GM23338 (cell line): ENCODE results near the gene PERCC1. TPM values are rescaled to one million over a fixed set of nuclear protein-coding genes. Genes with fewer than 3 reads are reported as not detected.

Experiments used
- ATAC-seq: fragments of 200-7000 bp; cut with Tn5 transposase; 3 replicates; pipeline ENCODE4 v1.9.1; 2020
- DNase-seq: peaks from one replicate; pipeline ENCODE4 v3.0.0-alpha.2; 2015; ENCODE audit warnings: low spot score
- H2AFZ ChIP-seq: fragments of 200-600 bp; sonication (generic); 2 replicates; pipeline ENCODE4 v1.8.0; 2016; ENCODE audit warnings: antibody characterized with exemption, mild to moderate bottlenecking, moderate library complexity
- H3F3A ChIP-seq: fragments of 200-600 bp; sonication (generic); replicated peaks from 2 replicates; pipeline ENCODE4 v1.8.0; 2017; ENCODE audit warnings: antibody characterized with exemption, mixed run types, low read depth
- H3K27ac ChIP-seq: fragments of 200-600 bp; sonication (generic); 2 replicates; pipeline ENCODE4 v1.6.1; 2016; ENCODE audit warnings: low read depth
- H3K27me3 ChIP-seq: fragments of 200-600 bp; sonication (generic); 2 replicates; pipeline ENCODE4 v1.8.0; 2016; ENCODE audit warnings: mild to moderate bottlenecking, mixed run types, moderate library complexity; ENCODE audit not compliant: insufficient read depth
- H3K36me3 ChIP-seq: fragments of 200-600 bp; sonication (generic); 2 replicates; pipeline ENCODE4 v1.8.0; 2016; ENCODE audit warnings: mild to moderate bottlenecking; ENCODE audit not compliant: insufficient read depth
- H3K4me1 ChIP-seq: fragments of 200-600 bp; sonication (generic); 2 replicates; pipeline ENCODE4 v1.8.0; 2016; ENCODE audit warnings: mild to moderate bottlenecking, moderate library complexity; ENCODE audit not compliant: insufficient read depth
- H3K4me2 ChIP-seq: fragments of 200-600 bp; sonication (generic); 2 replicates; pipeline ENCODE4 v1.7.1; 2017; ENCODE audit warnings: mixed run types
- H3K4me3 ChIP-seq: fragments of 200-600 bp; sonication (generic); 2 replicates; pipeline ENCODE4 v1.6.1; 2016; ENCODE audit warnings: mixed run types
- H3K79me2 ChIP-seq: fragments of 200-600 bp; sonication (generic); replicated peaks from 2 replicates; pipeline ENCODE4 v1.8.0; 2017; ENCODE audit warnings: mild to moderate bottlenecking; ENCODE audit not compliant: insufficient read depth
- H3K9me2 ChIP-seq: fragments of 200-600 bp; sonication (generic); 2 replicates; pipeline ENCODE4 v1.8.0; 2017; ENCODE audit not compliant: insufficient read depth
- H4K20me1 ChIP-seq: fragments of 200-600 bp; sonication (generic); replicated peaks from 2 replicates; pipeline ENCODE4 v1.8.0; 2017; ENCODE audit warnings: mild to moderate bottlenecking; ENCODE audit not compliant: insufficient read depth
- H3K27ac Mint-ChIP-seq: 2 replicates; pipeline ENCODE4 v1.8.0; 2020; ENCODE audit warnings: inconsistent platforms, mild to moderate bottlenecking, moderate library complexity, mixed read lengths
- H3K27me3 Mint-ChIP-seq: 3 replicates; pipeline ENCODE4 v1.8.0; 2022; ENCODE audit warnings: low read depth, mild to moderate bottlenecking, moderate library complexity, mixed read lengths, inconsistent platforms; ENCODE audit not compliant: insufficient read depth, poor library complexity
- H3K36me3 Mint-ChIP-seq: 3 replicates; pipeline ENCODE4 v1.8.0; 2021; ENCODE audit warnings: low read depth, mild to moderate bottlenecking, inconsistent platforms, moderate library complexity, mixed read lengths
- H3K4me1 Mint-ChIP-seq: 3 replicates; pipeline ENCODE4 v1.8.0; 2020; ENCODE audit warnings: mild to moderate bottlenecking, inconsistent platforms, mixed read lengths
- H3K4me3 Mint-ChIP-seq: 3 replicates; pipeline ENCODE4 v1.8.0; 2021; ENCODE audit warnings: moderate library complexity, mild to moderate bottlenecking, inconsistent platforms, mixed read lengths
- H3K9me3 Mint-ChIP-seq: 3 replicates; pipeline ENCODE4 v1.8.0; 2020; ENCODE audit warnings: moderate library complexity, mild to moderate bottlenecking, inconsistent platforms, mixed read lengths
- CREB1 ChIP-seq: fragments of 250-450 bp; sonication (Bioruptor Pico); IDR thresholded peaks from 2 replicates; pipeline ENCODE4 v1.5.0; 2020; ENCODE audit warnings: low read depth, mild to moderate bottlenecking, moderate library complexity
- ETS1 ChIP-seq: IDR thresholded peaks from 2 replicates; pipeline ENCODE4 v1.6.1; 2016; ENCODE audit warnings: antibody characterized with exemption
- EZH2 ChIP-seq: fragments of 200-600 bp; sonication (generic); IDR thresholded peaks from one replicate; pipeline ENCODE4 v1.8.0; 2017; ENCODE audit warnings: antibody characterized with exemption, mild to moderate bottlenecking, low read depth; ENCODE audit not compliant: unreplicated experiment
- EZH2phosphoT487 ChIP-seq: fragments of 200-600 bp; sonication (generic); IDR thresholded peaks from one replicate; pipeline ENCODE4 v1.8.1; 2018; ENCODE audit warnings: antibody characterized with exemption; ENCODE audit not compliant: unreplicated experiment
- NANOG ChIP-seq: IDR thresholded peaks from 2 replicates; pipeline ENCODE4 v1.6.1; 2016; ENCODE audit warnings: antibody characterized with exemption, borderline replicate concordance
- POLR2AphosphoS5 ChIP-seq: IDR thresholded peaks from 2 replicates; pipeline ENCODE4 v1.6.1; 2016; ENCODE audit warnings: antibody characterized with exemption, low read depth
- REST ChIP-seq: IDR thresholded peaks from one replicate; pipeline ENCODE4 v1.6.1; 2018; ENCODE audit warnings: antibody characterized with exemption; ENCODE audit not compliant: unreplicated experiment
- ZNF114 ChIP-seq: fragments of 250-450 bp; sonication (Bioruptor Pico); IDR thresholded peaks from 2 replicates; pipeline ENCODE4 v1.5.0; 2020; ENCODE audit warnings: mild to moderate bottlenecking, moderate library complexity
- ZNF331 ChIP-seq: fragments of 250-450 bp; sonication (Bioruptor Pico); IDR thresholded peaks from 2 replicates; pipeline ENCODE4 v1.5.0; 2020; ENCODE audit warnings: low read depth, mild to moderate bottlenecking, moderate library complexity
- ZNF462 ChIP-seq: fragments of 250-450 bp; sonication (Bioruptor Pico); IDR thresholded peaks from 2 replicates; pipeline ENCODE4 v1.5.0; 2020; ENCODE audit warnings: mild to moderate bottlenecking, moderate library complexity
- polyA plus RNA-seq: library from polyadenylated mRNA; unstranded; fragments of >200 nt; fragmentation: Nextera tagmentation; extraction: Ambion mirVana; gene quantifications from 2 replicates; pipeline ENCODE4 v1.2.1, GENCODE V29; 2016
- total RNA-seq: library from RNA; depleted of rRNA; stranded (reverse); fragments of >200 nt; shearing (Covaris generic); gene quantifications from 2 replicates; pipeline ENCODE4 v1.2.3, GENCODE V29; 2014

The PERCC1 gene
- total and polyA plus RNA-seq, 2 experiments from 2014 or later: not detected

- no peaks in the 10 kb centered on the region; the same call in 2 of the 3 replicates for H3K9me3 Mint-ChIP-seq
- Histone ChIP-seq H3F3A (no peaks in the 10 kb centered on the region), H3K27me3 (no peaks in the 10 kb centered on the region), H3K4me2 (no peak overlapping the region), H3K4me3 (no peak overlapping the region), H3K36me3 (no peaks in the 10 kb centered on the region), H3K9me2 (no peaks in the 10 kb centered on the region), H2AFZ (peak overlapping the region; percentile 18; the same call in 1 of the 2 replicates), H3K4me1 (no peaks in the 10 kb centered on the region), H3K27ac (no peak overlapping the region), H3K79me2 (no peaks in the 10 kb centered on the region), H4K20me1 (no peaks in the 10 kb centered on the region)
- TF ChIP-seq EZH2phosphoT487: no peak
- TF ChIP-seq ZNF462 (CRISPR knock-in tag): no peak
- DNase-seq (no peak), ATAC-seq (no peak)
- peaks cover 7% of the 10 kb centered on the region for H3K27me3 Mint-ChIP-seq
- H3K4me1 Mint-ChIP-seq: no peaks in the 10 kb centered on the region
- no peak overlapping the region for H3K27ac Mint-ChIP-seq
- no peaks in the 10 kb centered on the region for H3K36me3 Mint-ChIP-seq
- H3K4me3 Mint-ChIP-seq: no peak overlapping the region
Observed at GRCh38 chr16:1436731-1437355, 6.0 kb downstream of the PERCC1 start.

- Mint-ChIP-seq H3K27me3 (peaks cover 5% of the 10 kb centered on the region), H3K27ac (no peak overlapping the region), H3K4me3 (no peak overlapping the region), H3K9me3 (no peaks in the 10 kb centered on the region), H3K4me1 (no peaks in the 10 kb centered on the region), H3K36me3 (no peaks in the 10 kb centered on the region)
- H2AFZ ChIP-seq: no peak overlapping the region
- H3K9me2 ChIP-seq: no peaks in the 10 kb centered on the region
- no peak overlapping the region for H3K27ac ChIP-seq
- H3K4me3 ChIP-seq: no peak overlapping the region
- ATAC-seq: 0 out of 3 replicates have a peak, but pooled peaks have one; percentile 8
- no peaks in the 10 kb centered on the region for H3K4me1 ChIP-seq
- H3K27me3 ChIP-seq: no peaks in the 10 kb centered on the region
- H3K4me2 ChIP-seq: no peak overlapping the region
- no peaks in the 10 kb centered on the region for H3K36me3 ChIP-seq
- no peak for DNase-seq
- no peaks in the 10 kb centered on the region for H4K20me1 ChIP-seq
- no peaks in the 10 kb centered on the region for H3F3A ChIP-seq
- no peaks in the 10 kb centered on the region for H3K79me2 ChIP-seq
- no peak for TF ChIP-seq ZNF114 (CRISPR knock-in tag)
- no peak for TF ChIP-seq REST
- no peak for TF ChIP-seq POLR2AphosphoS5
- TF ChIP-seq EZH2: no peak
- no peak for TF ChIP-seq EZH2phosphoT487
- TF ChIP-seq ETS1: no peak
- TF ChIP-seq CREB1 (CRISPR knock-in tag): no peak
- no peak for TF ChIP-seq NANOG
- no peak for TF ChIP-seq ZNF331 (CRISPR knock-in tag)
Observed at GRCh38 chr16:1437606-1438005, 6.7 kb downstream of the PERCC1 start.
